Embryonic facial prominence (tissue), 1 donor: Measurements from ENCODE around the gene CDH7.

Experiments
- DNase-seq: peaks from one replicate; pipeline ENCODE4 v3.0.0-alpha.2; 2016; ENCODE audit errors: extremely low spot score

Gene CDH7

GRCh38 chr18:65907281-65907680 lies 156.5 kb downstream of the CDH7 start:
- DNase-seq = no peak

DNA sequence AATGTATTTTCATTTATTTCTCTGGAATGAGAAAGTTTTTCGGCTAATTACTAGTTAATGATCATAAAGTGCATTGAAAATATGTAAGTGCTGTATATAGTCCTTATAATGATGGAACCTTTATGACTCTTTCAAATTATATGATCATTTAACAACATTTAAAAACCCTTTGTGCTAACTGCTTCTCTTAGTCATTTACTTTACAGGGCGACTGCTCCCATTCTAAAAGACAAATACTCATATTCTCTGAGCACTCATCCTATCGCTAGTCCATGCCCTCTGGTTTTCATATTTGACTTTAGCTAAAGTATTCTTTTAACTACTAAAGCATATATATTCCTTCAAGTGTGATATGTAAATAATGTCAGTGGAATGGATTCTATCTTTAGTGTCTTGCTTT lies 168.2 kb downstream of the CDH7 start:
- DNase-seq = no peak

DNA sequence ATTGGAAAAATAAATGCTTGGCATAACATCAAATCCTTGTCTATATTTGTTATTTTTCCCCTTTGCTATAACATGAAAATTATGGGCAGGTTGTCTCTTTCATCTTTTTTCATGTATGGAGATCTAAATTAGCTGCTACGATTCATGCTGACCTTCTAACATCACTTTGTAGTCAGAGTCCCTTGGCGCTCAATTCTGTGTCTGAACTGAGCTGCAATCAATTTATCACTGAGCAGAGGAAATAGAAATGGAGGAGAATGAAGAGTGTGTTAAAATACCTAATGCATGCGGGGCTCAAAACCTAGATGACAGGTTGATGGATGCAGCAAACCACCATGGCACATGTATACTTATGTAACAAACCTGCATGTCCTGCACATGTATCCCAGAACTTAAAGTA lies 168.9 kb downstream of the CDH7 start:
- DNase-seq = no peak

GRCh38 chr18:65922103-65922502 lies 171.3 kb downstream of the CDH7 start:
- no peak for DNase-seq

DNA sequence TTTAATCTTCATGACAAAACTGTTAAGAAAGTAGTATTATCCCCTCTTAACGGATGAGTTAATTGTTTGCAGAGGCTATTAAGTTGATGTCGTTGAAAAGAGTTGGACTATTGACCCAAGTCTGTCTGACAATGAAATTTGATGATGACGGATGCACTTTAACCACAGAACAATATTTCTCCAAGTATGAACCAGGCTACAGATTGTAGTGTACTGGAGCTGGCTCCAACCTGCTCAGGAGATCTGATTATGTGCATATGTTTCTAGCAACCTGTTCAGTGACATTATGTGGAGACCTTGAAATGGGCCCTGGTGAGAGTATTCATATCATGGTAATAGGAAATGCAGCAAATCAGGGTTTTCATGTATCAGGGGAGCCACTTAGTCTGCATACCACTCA lies 174.1 kb downstream of the CDH7 start:
- DNase-seq = no peak

DNA sequence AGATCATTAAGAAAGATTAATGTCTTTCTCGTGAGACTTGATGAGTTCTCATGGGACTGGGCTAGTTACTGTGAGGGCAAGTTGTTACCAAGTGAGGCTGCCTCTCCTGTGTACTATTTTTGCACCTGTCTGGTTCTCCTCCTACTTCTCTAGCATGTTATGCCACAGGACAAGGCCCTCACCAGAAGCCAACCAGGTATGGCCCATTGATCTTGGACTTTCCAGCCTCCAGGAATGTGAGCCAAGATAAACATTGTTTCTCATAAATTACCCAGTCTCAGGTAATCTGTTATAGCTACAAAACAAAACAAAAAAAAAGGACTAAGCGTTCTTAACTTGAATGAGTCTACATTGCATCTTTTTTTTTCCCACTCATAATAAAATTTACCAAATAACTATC lies 184.1 kb downstream of the CDH7 start:
- DNase-seq = no peak

GRCh38 chr18:65936678-65937077 lies 185.9 kb downstream of the CDH7 start:
- DNase-seq = no peak

- DNase-seq = no peak
These were observed 186.4 kb downstream of the CDH7 start for GRCh38 chr18:65937180-65937579.

- DNase-seq = no peak
These were observed 188.0 kb downstream of the CDH7 start for GRCh38 chr18:65938592-65939372.
